ENCODE data around the gene CENPS. TPM values are rescaled to one million over a fixed set of nuclear protein-coding genes. Genes with fewer than 3 reads are reported as not detected.
"Not testable (repeated sequence)": the region's sequence is repeated elsewhere in the genome, so short reads cannot be mapped to it uniquely, and the experiment has no call there.

Gene CENPS
- polyA plus RNA-seq, 3 donors, result 35.3 to 40.7 (median 37.6) TPM

DNA sequence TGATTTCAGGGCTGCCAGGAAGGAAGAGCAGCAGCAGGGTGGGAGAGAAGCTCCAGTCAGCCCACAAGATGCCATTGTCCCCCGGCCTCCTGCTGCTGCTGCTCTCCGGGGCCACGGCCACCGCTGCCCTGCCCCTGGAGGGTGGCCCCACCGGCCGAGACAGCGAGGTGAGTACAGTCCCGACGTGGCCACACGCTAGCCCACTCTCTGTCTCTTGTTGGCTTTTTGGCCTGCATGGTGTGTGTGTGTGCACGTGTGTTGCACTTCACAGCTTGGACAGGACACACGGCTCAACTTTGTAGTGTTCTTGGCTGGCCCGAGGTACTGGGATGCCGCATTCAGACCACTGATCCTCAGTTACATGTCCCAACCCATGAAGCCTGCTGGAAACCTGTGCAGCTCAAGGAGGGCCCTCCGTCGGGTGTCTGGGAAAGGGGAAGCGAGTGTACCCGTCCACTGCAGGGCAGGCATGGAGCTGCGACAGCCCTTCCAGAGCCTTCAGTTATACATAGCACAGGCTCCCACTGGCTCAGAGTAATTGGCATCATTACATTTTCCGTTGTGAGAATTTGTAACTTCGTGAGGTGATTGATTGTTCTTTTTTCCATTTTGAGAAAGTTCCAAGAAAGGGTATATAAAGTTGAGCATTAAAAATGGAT is 20.1 kb downstream of the CENPS start:
- DNase-seq (ENCODE audit: low read depth in 3 of 3, low spot score in 2 of 3), result no peak

DNA sequence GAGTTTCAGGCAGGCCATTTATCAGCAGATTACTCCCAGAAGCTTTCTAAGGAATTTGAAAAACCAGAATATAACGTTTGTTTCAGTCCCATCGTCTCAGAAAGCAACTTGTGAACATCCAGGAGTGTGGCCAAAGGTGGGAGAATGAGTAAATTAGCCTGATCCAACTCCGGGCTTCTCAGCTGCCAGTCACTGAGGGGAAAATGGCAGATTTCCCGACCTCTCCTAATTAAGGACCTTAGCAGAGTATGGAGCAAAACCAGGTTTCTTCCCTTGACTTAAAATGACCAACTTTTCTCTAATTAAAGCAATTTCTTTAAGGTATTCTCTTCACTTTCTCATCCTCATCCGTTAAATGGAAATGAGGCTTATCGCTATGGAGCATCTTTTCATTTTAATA is 20.6 kb downstream of the CENPS start:
- DNase-seq (ENCODE audit: low read depth in 3 of 3, low spot score in 2 of 3), result no peak

DNA sequence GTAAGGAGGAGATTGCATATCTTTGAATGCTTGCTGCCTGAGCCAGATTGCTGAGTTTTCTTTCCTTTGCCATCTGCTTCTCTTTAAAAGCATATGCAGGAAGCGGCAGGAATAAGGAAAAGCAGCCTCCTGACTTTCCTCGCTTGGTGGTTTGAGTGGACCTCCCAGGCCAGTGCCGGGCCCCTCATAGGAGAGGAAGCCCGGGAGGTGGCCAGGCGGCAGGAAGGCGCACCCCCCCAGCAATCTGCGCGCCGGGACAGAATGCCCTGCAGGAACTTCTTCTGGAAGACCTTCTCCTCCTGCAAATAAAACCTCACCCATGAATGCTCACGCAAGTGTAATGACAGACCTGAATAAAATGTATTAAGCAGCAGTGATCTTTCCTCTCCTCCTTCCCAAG is 21.1 kb downstream of the CENPS start:
- no peak for DNase-seq (ENCODE audit: low read depth in 3 of 3, low spot score in 2 of 3)

DNA sequence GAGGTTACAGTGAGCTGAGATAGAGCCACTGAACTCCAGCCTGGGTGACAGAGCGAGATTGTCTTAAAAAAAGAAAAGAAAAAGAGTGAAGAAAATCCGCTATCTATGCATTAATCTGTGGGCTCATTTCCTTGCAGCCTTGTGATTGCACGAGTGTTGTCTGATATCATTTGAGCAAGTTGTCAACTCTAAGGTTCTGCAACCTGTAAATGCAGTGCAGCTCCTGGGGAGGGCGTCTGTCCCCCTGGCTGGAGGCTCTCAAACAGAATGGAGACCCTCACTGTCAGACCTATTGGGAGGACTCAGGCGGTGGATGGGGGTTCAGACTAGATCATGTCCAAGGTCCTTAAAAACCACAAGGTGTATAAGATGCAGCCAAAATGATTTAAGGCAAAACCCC is 25.8 kb downstream of the CENPS start:
- DNase-seq (ENCODE audit: low read depth in 3 of 3, low spot score in 2 of 3), result no peak

DNA sequence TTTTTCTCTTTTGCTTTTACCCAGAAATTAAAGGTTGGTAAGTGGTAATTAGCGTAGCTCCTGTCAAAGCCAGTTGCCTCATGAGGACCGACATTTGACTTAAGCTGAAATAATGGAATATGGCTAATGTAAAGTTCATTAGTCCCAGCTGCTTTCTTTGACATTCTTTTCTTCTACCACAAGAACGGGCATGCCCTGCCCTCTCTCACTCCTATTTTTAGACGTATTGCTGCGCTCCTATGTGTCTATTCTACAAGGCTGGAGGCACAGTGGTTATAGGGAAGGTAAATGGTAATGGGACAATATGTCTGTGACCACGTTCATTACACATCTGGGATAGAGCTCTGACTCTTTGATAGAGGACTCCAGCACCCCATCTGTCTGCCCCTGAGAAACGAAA is 26.4 kb downstream of the CENPS start:
- DNase-seq (ENCODE audit: low read depth in 3 of 3, low spot score in 2 of 3), result no peak

DNA sequence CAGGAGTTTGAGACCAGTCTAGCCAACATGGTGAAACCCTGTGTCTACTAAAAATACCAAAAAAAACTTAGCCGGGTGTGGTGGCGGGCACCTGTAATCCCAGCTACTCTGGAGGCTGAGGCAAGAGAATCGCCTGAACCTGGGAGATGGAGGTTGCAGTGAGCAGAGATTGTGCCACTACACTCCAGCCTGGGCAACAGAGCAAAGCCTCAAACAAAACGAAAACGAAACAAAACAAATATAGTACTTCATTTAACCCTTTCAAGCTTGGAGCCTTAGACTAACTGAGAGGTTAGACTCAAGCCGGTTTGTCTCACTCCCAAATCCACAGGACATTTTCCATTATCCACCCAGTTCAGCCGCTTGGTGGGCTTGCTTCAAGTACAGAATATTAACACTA is 27.2 kb downstream of the CENPS start:
- DNase-seq (ENCODE audit: low read depth in 3 of 3, low spot score in 2 of 3), result not testable (repeated sequence)

DNA sequence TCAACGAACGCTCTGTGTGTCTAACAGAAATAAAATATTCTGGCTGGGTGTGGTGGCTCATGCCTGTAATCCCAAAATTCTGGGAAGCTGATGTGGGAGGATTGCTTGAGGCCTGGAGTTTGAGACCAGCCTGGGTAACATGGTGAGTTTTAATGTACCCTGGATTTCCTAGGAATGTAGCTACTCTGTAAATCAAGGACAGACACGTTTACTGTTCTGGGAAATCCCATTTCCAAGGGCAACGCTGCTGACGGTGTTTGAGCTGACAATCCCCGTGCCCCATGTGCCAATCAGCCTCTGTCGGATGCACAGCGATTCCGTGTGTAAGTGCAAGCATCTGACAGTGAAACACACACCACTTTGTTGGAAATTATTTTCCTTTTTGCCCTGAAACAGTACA is 27.6 kb downstream of the CENPS start:
- DNase-seq (ENCODE audit: low read depth in 3 of 3, low spot score in 2 of 3), result no peak

DNA sequence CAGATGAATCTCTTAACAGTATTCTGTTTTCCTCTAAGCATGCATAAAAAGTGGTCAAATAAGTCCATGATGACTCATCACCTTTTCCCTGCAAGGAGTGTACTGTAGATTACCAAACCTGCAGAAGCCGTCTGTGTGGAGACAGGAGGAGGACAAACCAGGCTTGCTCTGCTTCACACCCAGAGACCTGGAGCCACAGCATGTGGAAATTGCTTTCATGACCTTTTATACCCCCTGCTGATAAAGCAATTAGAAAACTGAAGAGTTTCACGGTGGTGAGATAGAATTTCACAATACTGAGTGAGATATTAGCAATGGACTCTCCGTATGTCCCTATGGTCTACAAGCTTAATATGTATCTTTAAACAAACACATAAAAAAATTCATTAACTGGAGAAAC is 29.0 kb downstream of the CENPS start:
- DNase-seq (ENCODE audit: low read depth in 3 of 3, low spot score in 2 of 3), result no peak

DNA sequence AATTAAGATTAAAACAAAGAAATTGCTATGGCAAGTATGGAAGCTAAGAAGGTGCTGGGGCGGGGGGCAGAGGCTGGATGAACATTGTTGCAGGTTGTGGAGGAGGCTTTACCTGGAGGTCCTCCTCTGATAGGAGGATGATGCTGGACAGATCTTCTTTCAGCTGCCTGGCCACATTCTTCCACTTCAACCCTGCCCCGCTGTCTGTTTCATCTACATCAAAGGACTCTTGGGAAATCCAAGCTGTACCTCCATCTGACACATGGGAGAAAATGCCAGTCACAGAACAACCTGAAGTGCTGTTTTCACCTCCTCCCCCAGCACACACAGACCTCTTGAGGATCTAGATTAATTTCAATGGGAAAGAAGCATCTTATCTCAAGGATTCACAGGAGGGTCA is 36.8 kb downstream of the CENPS start:
- no peak for DNase-seq (ENCODE audit: low read depth in 3 of 3, low spot score in 2 of 3)

DNA sequence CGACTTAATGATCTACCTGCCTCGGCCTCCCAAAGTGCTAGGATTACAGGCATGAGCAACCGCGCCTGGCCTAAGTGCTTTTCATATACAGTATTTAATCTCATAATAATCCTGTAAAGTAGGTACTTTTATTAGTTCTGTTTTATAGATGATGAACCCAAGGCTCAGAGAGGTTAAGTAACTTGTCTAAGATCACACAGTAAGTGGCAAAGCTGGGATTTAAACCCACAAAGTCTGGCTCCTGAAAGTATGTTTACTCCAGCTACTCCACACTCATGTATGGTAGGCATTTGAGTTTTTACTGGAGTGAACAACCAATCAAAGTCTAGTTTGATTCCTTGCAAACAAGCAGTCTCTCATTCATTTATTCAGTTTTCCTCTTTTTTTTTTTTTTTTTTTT is 39.8 kb downstream of the CENPS start:
- DNase-seq (ENCODE audit: low read depth in 3 of 3, low spot score in 2 of 3), result no peak

DNA sequence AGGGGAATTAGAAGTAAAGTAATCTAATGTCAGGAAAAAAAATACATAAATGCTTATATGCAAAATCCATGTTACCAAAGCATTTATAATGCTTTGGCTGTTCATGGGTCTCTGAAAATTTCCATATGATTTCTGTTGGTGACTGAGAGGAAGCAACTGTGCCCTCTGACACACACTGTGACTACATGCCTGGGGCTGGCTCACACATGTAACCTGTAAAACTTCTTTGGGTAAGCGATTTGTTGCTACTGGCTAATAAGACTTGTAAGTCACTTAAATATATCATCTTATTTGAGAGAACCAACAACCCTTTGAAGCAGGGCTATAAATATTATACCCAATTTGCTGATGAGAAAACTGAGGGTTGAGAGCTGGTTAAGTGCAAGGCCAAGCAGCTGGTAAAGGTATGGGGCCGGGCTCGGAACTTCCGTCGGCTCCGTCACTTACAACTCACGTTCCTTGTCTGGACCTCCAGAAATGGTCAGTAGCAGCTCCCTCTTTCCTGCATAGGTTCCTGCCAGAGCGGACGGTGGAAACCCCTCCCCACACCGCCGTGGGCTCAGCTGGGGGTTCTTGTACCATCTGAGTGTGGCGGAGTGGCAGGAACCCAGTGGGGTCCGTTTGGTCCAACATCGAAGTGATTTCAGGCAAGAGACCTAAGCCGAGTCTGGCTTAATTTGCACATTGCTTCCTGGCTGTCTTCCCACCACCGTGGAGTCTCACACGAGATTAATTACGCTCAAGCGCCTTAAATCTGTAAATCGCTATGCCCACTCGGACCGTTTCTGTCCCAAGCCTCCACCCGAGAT is 41.4 kb downstream of the CENPS start:
- DNase-seq (ENCODE audit: low read depth in 3 of 3, low spot score in 2 of 3), result no peak

DNA sequence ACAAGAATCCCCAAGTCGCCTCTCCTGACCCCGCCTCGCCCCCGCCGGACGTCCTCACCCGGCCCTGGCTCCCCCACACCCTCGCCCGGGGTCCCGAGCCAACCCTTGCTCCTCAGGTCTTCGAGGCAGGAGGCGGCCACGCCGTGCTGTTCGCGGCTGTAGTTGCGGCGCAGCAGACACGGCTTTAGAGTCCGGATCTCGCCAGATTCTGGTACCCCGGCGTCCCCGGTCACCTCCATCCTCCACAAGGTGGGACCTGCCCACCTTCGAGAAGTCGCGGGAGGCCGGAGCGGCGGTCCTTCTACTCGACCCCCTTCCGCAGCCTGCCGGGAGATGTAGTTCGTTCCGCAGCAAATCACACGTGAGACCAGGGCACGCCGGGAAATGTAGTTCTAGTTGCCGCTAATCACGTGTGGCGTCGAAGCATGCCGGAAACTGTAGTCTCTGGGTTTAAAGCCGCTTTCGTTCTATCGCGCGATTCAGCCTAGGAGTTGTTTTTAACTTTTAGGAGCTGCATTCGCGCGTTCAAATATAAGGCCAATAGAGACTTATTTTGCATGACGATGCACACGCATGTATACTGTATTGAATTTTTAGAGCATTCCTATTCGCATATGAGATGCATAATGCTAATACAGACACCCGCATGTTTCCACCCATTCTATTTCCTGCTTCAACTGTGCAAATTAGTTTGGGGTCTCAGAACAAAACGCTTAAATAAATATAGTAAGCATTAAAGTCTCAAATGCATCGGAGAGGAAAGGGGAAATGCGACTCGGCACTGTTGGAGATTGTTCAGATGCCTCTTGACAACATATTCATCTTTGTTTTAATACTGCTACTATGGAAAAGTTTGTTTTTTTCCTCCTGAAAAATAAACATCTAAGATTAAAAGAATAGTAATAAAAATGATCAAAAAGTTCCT is 42.2 kb downstream of the CENPS start, which contains the start of gene DFFA:
TSS of gene DFFA (minus strand) at position 310 of the 925 bp plus-strand sequence. CDS start at position 239, 71 bp downstream.
- peak; percentile 88 to 96 (median 90) for DNase-seq (ENCODE audit: low read depth in 3 of 3, low spot score in 2 of 3)

DNA sequence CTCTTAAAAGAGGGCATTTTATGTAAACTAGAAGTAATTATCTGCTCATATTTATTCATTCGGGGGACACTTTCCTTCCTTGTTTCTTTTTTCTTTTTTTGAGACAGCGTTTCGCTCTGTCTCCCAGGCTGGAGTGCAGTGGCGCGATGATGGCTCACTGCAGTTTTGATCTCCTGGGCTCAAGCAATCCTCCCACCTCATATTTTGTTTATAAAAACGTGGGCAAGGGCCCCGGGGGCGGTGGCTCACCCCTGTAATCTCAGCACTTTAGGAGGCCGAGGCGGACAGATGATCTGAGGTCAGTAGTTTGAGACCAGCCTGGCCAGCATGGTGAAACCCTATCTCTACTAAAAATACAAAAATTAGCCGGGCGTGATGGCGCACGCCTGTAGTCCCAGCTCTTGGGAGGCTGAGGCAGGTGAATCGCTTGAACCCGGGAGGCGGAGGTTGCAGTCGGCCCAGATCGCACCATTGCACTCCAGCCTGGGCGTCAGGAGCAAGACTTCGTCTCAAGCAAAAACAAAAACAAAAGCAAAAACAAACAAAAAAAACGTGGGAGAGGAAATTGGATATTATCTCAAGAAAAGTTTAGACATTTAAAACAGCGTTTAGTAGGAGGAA is 43.0 kb downstream of the CENPS start:
- no peak for DNase-seq (ENCODE audit: low read depth in 3 of 3, low spot score in 2 of 3)

DNA sequence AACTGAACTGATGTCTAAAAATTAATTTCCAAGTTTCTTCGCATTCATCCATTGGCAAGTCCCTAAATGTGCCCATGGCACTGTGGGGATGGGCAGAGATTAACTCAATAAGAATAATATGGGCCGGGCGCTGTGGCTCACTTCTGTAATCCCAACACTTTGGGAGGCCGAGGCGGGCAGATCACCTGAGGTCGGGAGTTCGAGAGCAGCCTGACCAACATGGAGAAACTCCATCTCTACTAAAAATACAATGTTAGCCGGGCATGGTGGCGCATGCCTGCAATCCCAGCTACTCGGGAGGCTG is 44.0 kb downstream of the CENPS start:
- not testable (repeated sequence) for DNase-seq (ENCODE audit: low read depth in 3 of 3, low spot score in 2 of 3)

DNA sequence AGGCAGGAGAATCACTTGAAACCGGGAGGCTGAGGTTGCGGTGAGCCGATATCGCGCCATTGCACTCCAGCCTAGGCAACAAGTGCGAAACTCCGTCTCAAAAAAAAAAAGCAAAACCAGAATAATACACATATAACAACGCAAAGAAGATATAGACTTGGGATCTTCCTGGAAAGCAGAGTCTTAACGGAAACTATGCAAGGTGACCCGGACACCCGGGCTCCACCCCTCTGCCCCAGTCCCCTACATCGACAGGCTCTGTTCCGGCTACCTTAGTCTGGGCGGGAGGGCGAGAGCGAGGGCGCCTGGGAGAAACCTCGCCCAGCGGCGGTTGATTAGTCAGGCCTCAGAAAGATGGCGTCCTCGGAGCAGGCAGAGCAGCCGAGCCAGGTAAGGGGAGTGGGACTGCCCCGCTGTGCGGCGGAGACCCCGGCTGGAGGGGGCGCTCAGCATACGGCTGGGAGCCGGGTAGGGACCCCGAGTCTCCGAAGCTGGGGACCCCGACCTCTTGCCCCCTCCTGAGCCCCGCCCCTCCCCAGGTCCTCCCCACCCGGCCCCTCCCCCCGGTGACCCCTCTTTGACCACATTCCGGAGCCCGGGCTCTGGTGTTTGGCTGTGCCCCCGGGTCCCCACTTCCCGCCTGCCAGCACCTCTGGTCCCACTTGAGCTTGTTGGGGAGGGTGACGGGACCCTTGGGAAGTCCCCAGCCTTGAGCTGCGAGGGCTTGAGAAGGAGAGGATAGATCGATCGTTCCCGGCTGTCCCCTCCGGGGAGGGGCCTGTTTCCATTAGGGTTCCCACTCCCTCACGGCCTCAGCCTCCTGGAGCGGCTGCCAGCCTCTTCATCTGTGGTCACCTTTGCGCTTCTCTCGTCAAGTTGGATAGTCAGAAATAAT is 44.6 kb downstream of the CENPS start, which contains the start of gene PEX14:
TSS of gene PEX14 (plus strand) at position 338 of the 895 bp plus-strand sequence. CDS start at position 355, 17 bp downstream.
- peak; percentile 64 to 81 (median 69) for DNase-seq (ENCODE audit: low read depth in 3 of 3, low spot score in 2 of 3)

DNA sequence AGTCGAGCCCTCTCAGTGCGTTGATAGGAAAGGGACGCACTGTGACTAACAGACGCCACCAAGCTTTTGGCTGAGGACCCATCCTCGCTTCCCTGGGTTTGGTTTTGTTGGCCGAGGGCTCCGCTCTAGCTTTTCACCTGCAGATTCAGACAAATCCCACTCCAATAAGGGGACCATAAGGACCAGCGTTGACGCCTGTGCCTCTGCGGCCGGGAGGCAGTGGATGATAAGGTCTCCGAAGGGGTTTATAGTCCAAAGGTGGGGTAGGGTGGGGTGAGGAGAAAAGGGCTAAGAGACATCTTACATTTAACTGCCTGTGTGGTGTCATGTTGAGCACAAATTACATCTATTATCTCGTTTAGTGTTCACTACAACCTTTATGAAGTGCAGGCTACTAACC is 45.3 kb downstream of the CENPS start:
- DNase-seq (ENCODE audit: low read depth in 3 of 3, low spot score in 2 of 3), result no peak

DNA sequence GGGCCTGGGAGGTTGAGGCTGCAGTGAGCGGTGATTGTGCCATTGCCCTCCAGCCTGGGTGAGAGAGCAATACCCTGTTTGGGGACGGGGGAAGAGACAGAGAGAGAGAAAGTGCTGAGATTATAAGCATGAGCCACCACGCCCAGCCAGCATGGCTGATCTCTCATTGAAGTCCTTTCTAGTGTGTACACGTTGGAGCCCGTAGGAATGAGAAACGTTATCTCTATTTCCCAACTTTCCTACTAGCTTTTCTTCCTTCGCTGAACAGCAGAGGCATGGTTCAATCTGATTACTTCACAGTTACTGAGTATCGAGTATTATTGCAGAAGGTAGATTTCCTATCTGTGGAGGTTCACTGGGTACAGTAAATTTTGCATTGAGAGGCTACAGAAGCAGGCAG is 49.1 kb downstream of the CENPS start:
- no peak for DNase-seq (ENCODE audit: low read depth in 3 of 3, low spot score in 2 of 3)

DNA sequence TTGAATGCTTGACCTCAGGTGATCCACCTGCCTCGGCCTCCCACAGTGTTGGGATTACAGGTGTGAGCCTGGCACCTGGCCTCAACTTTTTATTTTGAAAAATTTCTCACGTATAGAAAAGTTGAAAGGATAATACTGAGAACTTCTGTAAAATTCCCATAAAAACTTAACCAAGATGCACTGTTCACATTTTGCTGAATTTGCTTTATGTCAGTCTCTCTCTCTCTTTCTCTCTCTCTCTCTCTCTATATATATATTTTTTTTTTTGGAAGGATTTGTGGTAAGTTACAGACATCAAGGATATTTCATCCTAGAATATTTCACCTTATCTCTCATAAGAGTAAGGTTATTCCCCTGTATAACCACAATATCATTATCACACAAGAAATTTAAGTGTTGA is 50.4 kb downstream of the CENPS start:
- no peak for DNase-seq (ENCODE audit: low read depth in 3 of 3, low spot score in 2 of 3)

DNA sequence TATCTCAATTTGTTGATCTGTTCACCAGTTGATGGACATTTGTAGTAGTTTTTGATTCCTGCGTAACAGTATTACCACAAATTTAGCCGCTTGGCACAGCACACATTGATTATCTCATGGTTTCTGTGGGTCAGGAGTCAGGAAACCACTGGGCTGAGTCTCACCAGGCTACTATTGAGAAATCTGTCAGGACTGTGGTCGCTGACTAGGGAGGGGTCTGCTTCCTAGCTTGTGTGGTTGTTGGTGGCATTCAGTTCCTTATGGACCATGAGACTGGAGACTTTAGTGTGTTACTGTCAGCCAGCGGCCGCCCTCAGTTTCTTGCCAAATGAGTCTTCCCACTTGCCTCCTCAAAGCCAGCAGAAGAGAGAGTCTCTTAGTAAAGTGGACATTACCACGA is 54.3 kb downstream of the CENPS start:
- DNase-seq (ENCODE audit: low read depth in 3 of 3, low spot score in 2 of 3), result no peak

All from right renal cortex interstitium (tissue), 3 donors.